OCI-LY1 (cell line): ENCODE results near the gene SLC15A5.

Experiments used
- EZH2 ChIP-seq: fragments of 200-600 bp; sonication (generic), shearing (Covaris generic); IDR thresholded peaks from 2 replicates; pipeline ENCODE4 v1.8.0; 2017; ENCODE audit warnings: borderline replicate concordance, mixed run types, mild to moderate bottlenecking, antibody characterized with exemption, low read length, moderate library complexity, mixed read lengths
- TF ChIP-seq, protein P1 (sequence below): fragments of 200-600 bp; sonication (generic), shearing (Covaris generic); IDR thresholded peaks from 2 replicates; pipeline ENCODE4 v1.5.1; 2017; ENCODE audit warnings: mild to moderate bottlenecking, antibody characterized with exemption, low read length, moderate library complexity, mixed read lengths

DNA sequence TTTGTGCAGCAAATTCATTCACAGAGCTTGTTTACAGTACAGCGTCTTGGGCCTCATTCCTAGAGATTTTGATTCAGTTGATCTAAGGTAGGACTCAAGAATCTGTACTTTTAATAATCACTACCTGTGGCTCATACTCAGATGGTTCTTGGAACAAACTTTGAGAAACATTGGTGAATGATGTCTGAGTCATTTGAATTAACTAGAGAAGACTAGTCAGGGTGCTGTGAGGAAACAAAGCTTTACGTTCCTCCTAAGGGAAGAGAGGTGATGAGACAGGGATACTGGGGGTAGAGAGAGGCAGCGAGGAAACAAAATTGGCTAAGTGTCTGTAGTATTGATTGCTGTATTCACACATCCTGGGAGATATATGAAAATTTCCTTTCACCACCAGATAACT lies 109.4 kb downstream of the SLC15A5 start:
- TF ChIP-seq EZH2, result no peak
- TF ChIP-seq, protein P1, sequence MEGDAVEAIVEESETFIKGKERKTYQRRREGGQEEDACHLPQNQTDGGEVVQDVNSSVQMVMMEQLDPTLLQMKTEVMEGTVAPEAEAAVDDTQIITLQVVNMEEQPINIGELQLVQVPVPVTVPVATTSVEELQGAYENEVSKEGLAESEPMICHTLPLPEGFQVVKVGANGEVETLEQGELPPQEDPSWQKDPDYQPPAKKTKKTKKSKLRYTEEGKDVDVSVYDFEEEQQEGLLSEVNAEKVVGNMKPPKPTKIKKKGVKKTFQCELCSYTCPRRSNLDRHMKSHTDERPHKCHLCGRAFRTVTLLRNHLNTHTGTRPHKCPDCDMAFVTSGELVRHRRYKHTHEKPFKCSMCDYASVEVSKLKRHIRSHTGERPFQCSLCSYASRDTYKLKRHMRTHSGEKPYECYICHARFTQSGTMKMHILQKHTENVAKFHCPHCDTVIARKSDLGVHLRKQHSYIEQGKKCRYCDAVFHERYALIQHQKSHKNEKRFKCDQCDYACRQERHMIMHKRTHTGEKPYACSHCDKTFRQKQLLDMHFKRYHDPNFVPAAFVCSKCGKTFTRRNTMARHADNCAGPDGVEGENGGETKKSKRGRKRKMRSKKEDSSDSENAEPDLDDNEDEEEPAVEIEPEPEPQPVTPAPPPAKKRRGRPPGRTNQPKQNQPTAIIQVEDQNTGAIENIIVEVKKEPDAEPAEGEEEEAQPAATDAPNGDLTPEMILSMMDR, result no peak
